ENCODE data around the gene ST7L. TPM values are rescaled to one million over a fixed set of nuclear protein-coding genes. Genes with fewer than 3 reads are reported as not detected.
"Not testable (repeated sequence)": the region's sequence is repeated elsewhere in the genome, so short reads cannot be mapped to it uniquely, and the experiment has no call there.

Gene ST7L
- total and polyA plus RNA-seq, 2 of the 4 experiments (the other 2 are of a cell fraction) = 7.7 to 14.7 TPM

DNA sequence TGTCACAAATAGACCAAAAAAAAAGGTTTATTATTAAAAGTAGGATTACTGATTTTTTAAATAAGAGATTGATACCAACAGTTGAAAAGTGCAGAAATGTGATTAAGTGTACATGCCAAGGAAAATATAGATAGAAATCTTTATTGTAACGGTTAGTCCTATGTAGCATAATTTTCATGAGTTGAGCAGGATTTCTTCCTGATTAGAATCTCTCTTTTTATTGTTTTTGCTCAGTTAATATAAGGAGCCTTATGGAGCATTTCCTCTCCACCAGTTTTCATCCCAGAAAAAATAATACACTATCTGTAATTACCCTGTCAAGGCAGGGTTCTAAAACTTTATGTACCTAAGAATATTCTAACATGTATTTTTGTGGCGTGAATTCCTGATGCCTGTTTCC, 24.1 kb upstream of the ST7L start:
- no peak overlapping the region for H3K14ac ChIP-seq (replicated peaks; ENCODE audit: low read depth, low read length)
- H4K5ac ChIP-seq (ENCODE audit: low read depth, low read length) = no peak overlapping the region
- no peak overlapping the region for H3K4ac ChIP-seq (ENCODE audit: low read depth, low read length)
- no peak overlapping the region for H3K4me3 ChIP-seq (ENCODE audit: insufficient read depth, low read depth, low read length)
- H2AFZ ChIP-seq (replicated peaks; ENCODE audit: low read length, poor library complexity) = no peak overlapping the region
- dilution Hi-C loops (cut with HindIII; ENCODE audit: low sequenced_read_pairs, unreplicated experiment) = no loop called here
- WGBS, 2 experiments (ENCODE audit: extremely low coverage in 2 of 2, insufficient read length in 1 of 2) = no CpG with 5 or more reads among the region's 2 CpGs
- H2AK5ac ChIP-seq (ENCODE audit: low read depth, low read length) = no peak overlapping the region
- H3K36me3 ChIP-seq (ENCODE audit: control insufficient read depth, insufficient read depth, low read length) = peaks cover 4% of the 10 kb centered on the region
- CTCF ChIA-PET = interaction anchor here (1.0 kb wide), 1 partner anchor 29 kb away, joined by 3 read pairs; no protein-coding TSS in a partner anchor
- H3K9ac ChIP-seq (ENCODE audit: low read depth, low read length) = no peak overlapping the region
- H3K27ac ChIP-seq (ENCODE audit: insufficient read depth, low read length) = no peak overlapping the region
- H2AK9ac ChIP-seq (replicated peaks; ENCODE audit: low read depth, low read length, poor library complexity) = no peak overlapping the region
- no peak overlapping the region for H3K56ac ChIP-seq (ENCODE audit: extremely low read depth, insufficient read depth, low read length)
- intact Hi-C loops (cut with micrococcal nuclease) = no loop called here
- POLR2A ChIA-PET (ENCODE audit: unreplicated experiment) = no interaction called here
- in situ Hi-C loops (cut with MboI; ENCODE audit: low sequenced_read_pairs) = no loop called here
- H3K23ac ChIP-seq (ENCODE audit: low read depth, low read length) = no peak overlapping the region
- peaks cover 9% of the 10 kb centered on the region for H3K9me1 ChIP-seq (ENCODE audit: insufficient read depth, low read length)
- peaks cover 5 to 43% of the 10 kb centered on the region in 2 experiments; a peak in 3 of 4 replicates for H3K79me1 ChIP-seq (ENCODE audit: low read depth in 1 of 2, low read length in 2 of 2)
- peaks cover 54% of the 10 kb centered on the region for H4K20me1 ChIP-seq (ENCODE audit: insufficient read depth, low read length)
- DNase-seq = no peak
- H4K91ac ChIP-seq (ENCODE audit: insufficient read depth, low read depth, low read length) = no peak overlapping the region
- no peaks in the 10 kb centered on the region for H3K27me3 ChIP-seq (ENCODE audit: control insufficient read depth, insufficient read depth, low read length)
- no peak for ATAC-seq (ENCODE audit: low read depth)
- H2BK15ac ChIP-seq (ENCODE audit: low read depth, low read length) = no peak overlapping the region
- H2BK120ac ChIP-seq (ENCODE audit: low read depth, low read length) = no peak overlapping the region
- H2BK20ac ChIP-seq (ENCODE audit: low read depth, low read length) = no peak overlapping the region
- H3K4me1 ChIP-seq (ENCODE audit: control insufficient read depth, insufficient read depth, low read length) = no peaks in the 10 kb centered on the region; the same call in none of the 2 replicates
- H3K18ac ChIP-seq (ENCODE audit: low read depth, low read length) = no peak overlapping the region
- no peak overlapping the region for H3K4me2 ChIP-seq (ENCODE audit: low read depth, low read length)
- no peak overlapping the region for H4K8ac ChIP-seq (ENCODE audit: low read depth in 2 of 2, low read length in 2 of 2)
- no TSS peak for BruUV-seq (replicated peaks)
- TF ChIP-seq FOS (IDR thresholded peaks at IDR 0.05; ENCODE audit: low read depth, low read length) = no peak
- TF ChIP-seq, protein P1, sequence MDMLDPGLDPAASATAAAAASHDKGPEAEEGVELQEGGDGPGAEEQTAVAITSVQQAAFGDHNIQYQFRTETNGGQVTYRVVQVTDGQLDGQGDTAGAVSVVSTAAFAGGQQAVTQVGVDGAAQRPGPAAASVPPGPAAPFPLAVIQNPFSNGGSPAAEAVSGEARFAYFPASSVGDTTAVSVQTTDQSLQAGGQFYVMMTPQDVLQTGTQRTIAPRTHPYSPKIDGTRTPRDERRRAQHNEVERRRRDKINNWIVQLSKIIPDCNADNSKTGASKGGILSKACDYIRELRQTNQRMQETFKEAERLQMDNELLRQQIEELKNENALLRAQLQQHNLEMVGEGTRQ (IDR thresholded peaks at IDR 0.05; ENCODE audit: low read depth, low read length) = no peak
- TF ChIP-seq CHD1 (IDR thresholded peaks at IDR 0.05; ENCODE audit: low read depth, low read length) = no peak
- TF ChIP-seq NFE2L2 (IDR thresholded peaks at IDR 0.05; ENCODE audit: low read depth, low read length) = no peak
- no peak overlapping the region for H2BK5ac ChIP-seq (ENCODE audit: low read depth, low read length, poor library complexity, severe bottlenecking)
- no peaks in the 10 kb centered on the region for H3K9me3 ChIP-seq (ENCODE audit: control insufficient read depth, insufficient read depth, low read length)

DNA sequence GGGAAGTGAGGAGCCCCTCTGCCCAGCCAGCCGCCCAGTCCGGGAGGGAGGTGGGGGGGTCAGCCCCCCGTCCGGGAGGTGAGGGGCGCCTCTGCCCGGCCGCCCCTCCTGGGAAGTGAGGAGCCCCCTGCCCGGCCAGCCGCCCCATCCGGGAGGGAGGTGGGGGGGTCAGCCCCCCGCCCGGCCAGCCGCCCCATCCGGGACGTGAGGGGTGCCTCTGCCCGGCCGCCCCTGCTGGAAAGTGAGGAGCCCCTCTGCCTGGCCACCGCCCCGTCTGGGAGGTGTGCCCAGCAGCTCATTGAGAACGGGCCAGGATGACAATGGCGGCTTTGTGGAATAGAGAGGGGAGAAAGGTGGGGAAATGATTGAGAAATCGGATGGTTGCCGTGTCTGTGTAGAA, 21.5 kb upstream of the ST7L start:
- H3K4me3 ChIP-seq (ENCODE audit: insufficient read depth, low read depth, low read length); dilution Hi-C loops (cut with HindIII; ENCODE audit: low sequenced_read_pairs, unreplicated experiment); H4K8ac ChIP-seq (ENCODE audit: low read depth in 2 of 2, low read length in 2 of 2); H3K27me3 ChIP-seq (ENCODE audit: control insufficient read depth, insufficient read depth, low read length); H3K27ac ChIP-seq (ENCODE audit: insufficient read depth, low read length); intact Hi-C loops (cut with micrococcal nuclease); H2BK120ac ChIP-seq (ENCODE audit: low read depth, low read length); H3K4me1 ChIP-seq (ENCODE audit: control insufficient read depth, insufficient read depth, low read length); H3K23ac ChIP-seq (ENCODE audit: low read depth, low read length); H3K18ac ChIP-seq (ENCODE audit: low read depth, low read length); H3K56ac ChIP-seq (ENCODE audit: extremely low read depth, insufficient read depth, low read length); H3K36me3 ChIP-seq (ENCODE audit: control insufficient read depth, insufficient read depth, low read length); H3K9ac ChIP-seq (ENCODE audit: low read depth, low read length); DNase-seq; H4K5ac ChIP-seq (ENCODE audit: low read depth, low read length); CTCF ChIA-PET; H2AK5ac ChIP-seq (ENCODE audit: low read depth, low read length); H3K14ac ChIP-seq (replicated peaks; ENCODE audit: low read depth, low read length); H2BK5ac ChIP-seq (ENCODE audit: low read depth, low read length, poor library complexity, severe bottlenecking); BruUV-seq (replicated peaks); in situ Hi-C loops (cut with MboI; ENCODE audit: low sequenced_read_pairs); H2BK15ac ChIP-seq (ENCODE audit: low read depth, low read length); H3K9me3 ChIP-seq (ENCODE audit: control insufficient read depth, insufficient read depth, low read length); H2AK9ac ChIP-seq (replicated peaks; ENCODE audit: low read depth, low read length, poor library complexity); H4K91ac ChIP-seq (ENCODE audit: insufficient read depth, low read depth, low read length); POLR2A ChIA-PET (ENCODE audit: unreplicated experiment); H3K4ac ChIP-seq (ENCODE audit: low read depth, low read length); H2AFZ ChIP-seq (replicated peaks; ENCODE audit: low read length, poor library complexity); H2BK20ac ChIP-seq (ENCODE audit: low read depth, low read length); H3K4me2 ChIP-seq (ENCODE audit: low read depth, low read length); ATAC-seq (ENCODE audit: low read depth): not testable (repeated sequence)
- Histone ChIP-seq H4K20me1 (ENCODE audit: insufficient read depth, low read length) (peaks cover 68% of the 10 kb centered on the region), H3K9me1 (ENCODE audit: insufficient read depth, low read length) (peaks cover 11% of the 10 kb centered on the region), H3K79me1 (ENCODE audit: low read depth in 1 of 2, low read length in 2 of 2) (peaks cover 0 to 50% of the 10 kb centered on the region in 2 experiments; a peak in 2 of 4 replicates)
- WGBS, 2 experiments (ENCODE audit: extremely low coverage in 2 of 2, insufficient read length in 1 of 2) = no CpG with 5 or more reads among the region's 23 CpGs

Data from IMR-90 (cell line).